ENCODE data around the gene PTPA. TPM values are rescaled to one million over a fixed set of nuclear protein-coding genes. Genes with fewer than 3 reads are reported as not detected.
"Not testable (repeated sequence)": the region's sequence is repeated elsewhere in the genome, so short reads cannot be mapped to it uniquely, and the experiment has no call there.

PTPA gene
- total RNA-seq, 1 donor from 2014 or later, result 98.8 TPM

- DNase-seq (ENCODE audit: low read depth in 2 of 2), result not testable (repeated sequence)
These were observed 85.8 kb downstream of the PTPA start for GRCh38 chr9:129197045-129197444.

DNA sequence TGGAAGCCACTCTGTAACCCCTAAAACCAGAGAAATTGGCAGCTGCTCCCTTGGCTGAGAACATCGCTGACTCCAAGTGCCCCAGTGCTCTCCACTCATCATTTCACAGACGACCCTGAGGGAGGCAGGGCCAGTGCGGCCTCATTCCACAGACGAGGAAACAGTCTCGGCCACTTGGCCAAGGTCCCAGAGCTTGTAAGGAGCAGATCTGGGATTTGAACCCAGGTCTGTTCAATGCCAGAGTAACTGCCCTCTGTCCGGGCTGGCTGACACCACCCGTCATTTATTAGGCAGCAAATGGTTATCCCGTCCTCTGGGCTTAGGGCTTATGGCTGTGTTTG lies 86.7 kb downstream of the PTPA start:
- DNase-seq (ENCODE audit: low read depth in 2 of 2), result no peak

Other genes with a start within 250 kb of the PTPA start
- gene KYAT1, start 229.5 kb upstream of the PTPA start, total RNA-seq, result 4.7 and 5.4 TPM in 2 replicates
- 68.8 and 117 TPM in 2 replicates for gene LRRC8A, start 229.3 kb upstream of the PTPA start, total RNA-seq
- gene PHYHD1, start 190.4 kb upstream of the PTPA start, total RNA-seq, result 0.26 TPM in 1 of 2 replicates, not detected in the other
- gene DOLK, start 163.8 kb upstream of the PTPA start, total RNA-seq, result 21.1 and 30.6 TPM in 2 replicates
- gene NUP188, start 163.7 kb upstream of the PTPA start, total RNA-seq, result 35.7 and 49.9 TPM in 2 replicates
- gene SH3GLB2, start 83.1 kb upstream of the PTPA start, total RNA-seq, result 23.2 and 30.6 TPM in 2 replicates
- gene MIGA2, start 74.8 kb upstream of the PTPA start, total RNA-seq, result 15.5 and 20.2 TPM in 2 replicates
- gene DOLPP1, start 30.3 kb upstream of the PTPA start, total RNA-seq, result 7.6 and 10.5 TPM in 2 replicates
- 24.8 and 37.3 TPM in 2 replicates for gene CRAT, start 622 bp upstream of the PTPA start, total RNA-seq
- 11.2 and 22.8 TPM in 2 replicates for gene IER5L, start 66.8 kb downstream of the PTPA start, total RNA-seq